GM21825 (cell line): Measurements from ENCODE around the gene RUSF1.
A peak's percentile ranks its signal among the peaks of the same experiment; 100 is the strongest.
"Not testable (repeated sequence)": the region's sequence is repeated elsewhere in the genome, so short reads cannot be mapped to it uniquely, and the experiment has no call there.

Experiments
- ATAC-seq: cut with Tn5 transposase; IDR thresholded peaks from one replicate; pipeline ENCODE4 v1.9.1; 2021; ENCODE audit warnings: mild to moderate bottlenecking, moderate library complexity; ENCODE audit not compliant: unreplicated experiment

The RUSF1 gene

DNA sequence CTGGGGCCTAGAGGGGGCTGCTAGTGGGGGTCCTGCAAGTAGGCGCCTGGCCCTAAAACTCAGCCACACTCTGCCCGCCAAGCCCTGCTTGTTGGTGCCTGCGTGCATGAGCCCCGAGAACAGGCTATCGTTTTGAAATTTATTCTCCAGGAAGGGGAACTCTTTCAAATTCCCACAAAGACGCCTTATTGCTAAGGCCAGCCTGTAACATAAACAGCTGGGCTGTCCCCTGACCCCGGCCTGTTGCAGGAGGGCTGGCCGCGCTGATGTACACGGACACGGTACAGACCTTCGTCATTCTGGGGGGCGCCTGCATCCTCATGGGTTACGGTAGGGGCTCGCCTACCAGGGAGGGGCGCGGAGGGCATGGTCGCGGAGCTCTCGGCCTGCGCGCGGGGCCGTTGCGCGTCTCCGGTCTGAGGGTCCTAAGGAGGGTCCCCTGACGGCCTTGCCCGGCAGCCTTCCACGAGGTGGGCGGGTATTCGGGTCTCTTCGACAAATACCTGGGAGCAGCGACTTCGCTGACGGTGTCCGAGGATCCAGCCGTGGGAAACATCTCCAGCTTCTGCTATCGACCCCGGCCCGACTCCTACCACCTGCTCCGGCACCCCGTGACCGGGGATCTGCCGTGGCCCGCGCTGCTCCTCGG is 21.0 kb downstream of the RUSF1 start:
- ATAC-seq, result no peak

DNA sequence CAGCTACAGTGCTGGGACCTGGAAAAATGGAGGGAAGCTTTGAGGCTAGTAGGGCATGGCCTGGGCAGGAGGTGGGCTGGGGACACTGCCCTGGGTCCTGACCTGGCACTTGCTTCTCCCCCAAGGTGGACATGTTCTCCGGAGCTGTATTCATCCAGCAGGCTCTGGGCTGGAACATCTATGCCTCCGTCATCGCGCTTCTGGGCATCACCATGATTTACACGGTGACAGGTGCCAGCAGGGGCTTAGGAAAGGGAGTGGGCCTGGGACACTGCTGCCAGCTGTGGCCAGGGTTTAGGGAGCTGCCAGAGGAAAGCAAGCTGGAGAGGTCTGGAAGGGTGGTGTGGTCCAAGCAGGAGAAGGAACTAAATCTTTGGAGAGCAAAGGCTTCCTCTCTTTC is 22.1 kb downstream of the RUSF1 start:
- no peak for ATAC-seq

DNA sequence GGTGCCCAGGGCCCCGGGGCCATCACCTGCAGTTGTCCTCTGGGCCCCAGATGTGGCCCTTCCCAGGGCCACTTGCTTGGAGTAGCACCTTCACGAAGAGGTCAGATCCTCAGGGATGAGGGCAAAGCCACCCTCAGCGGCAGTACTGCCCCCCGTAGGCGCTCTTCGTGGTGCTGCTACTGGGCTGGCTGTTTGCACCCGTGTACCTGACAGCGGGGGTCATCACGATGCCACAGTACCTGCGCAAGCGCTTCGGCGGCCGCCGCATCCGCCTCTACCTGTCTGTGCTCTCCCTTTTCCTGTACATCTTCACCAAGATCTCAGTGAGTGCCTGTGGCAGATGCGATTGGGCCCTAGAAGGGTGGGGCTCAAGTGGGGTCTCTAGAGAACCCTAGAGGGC is 22.6 kb downstream of the RUSF1 start:
- ATAC-seq, result no peak

DNA sequence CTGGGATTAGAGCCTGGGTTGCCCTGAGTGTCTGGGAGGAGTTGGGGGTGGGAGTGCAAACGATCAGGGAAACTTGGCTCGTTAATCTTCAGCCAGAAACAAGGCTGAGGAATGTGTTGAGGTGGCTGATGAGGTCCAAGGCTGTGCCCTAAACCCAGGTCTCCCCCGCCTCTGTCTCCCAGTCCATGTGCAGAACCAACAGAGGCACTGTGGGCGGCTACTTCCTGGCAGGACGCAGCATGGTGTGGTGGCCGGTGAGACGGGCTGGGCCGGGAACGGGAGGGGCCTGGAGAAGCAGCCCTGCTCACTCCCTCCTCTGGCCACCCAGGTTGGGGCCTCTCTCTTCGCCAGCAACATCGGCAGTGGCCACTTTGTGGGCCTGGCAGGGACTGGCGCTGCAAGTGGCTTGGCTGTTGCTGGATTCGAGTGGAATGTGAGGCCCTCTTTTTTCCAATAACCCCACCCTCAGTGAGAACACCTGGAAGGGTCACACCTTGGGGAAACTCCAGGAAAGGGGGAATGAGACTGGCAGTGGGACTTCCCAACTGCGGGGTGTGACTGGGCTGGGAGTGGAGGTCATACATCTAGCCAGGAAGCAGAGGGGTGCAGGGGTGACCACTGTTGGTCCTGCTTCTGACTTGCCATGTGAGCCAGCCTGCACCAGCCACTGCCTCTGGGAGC is 23.6 kb downstream of the RUSF1 start:
- ATAC-seq, result no peak

DNA sequence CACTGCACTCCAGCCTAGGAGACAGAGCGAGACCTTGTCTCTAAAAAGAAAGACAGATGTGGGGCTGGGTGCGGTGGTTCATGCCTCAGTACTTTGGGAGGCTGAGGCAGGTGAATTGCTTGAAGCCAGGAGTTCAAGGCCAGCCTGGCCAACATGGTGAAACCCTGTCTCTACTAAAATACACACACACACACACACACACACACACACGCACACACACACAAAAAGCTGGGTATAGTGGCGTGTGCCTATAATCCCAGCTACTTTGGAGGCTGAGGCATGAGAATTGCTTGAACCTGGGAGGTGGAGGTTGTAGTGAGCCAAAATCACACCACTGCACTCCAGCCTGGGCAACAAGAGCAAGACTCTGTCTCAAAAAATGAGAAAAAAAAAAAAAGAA is 24.1 kb downstream of the RUSF1 start:
- not testable (repeated sequence) for ATAC-seq

DNA sequence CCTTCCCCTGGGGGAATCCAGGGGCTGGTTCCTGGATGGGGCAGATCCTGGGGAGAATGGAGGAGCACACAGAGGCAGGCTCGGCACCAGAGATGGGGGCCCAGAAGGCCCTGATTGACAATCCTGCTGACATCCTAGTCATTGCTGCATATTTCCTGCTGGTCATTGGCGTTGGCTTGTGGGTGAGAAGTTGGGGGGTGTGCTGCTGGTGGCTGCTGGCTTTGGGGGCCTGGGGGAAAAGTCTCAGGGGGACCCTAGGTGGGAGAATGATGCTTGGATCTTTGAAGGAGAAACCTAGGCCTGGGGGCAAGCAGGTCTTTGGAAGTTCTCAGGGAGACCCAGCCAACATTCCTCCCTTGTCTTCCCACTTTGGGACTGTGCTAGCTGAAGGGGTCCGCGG is 25.1 kb downstream of the RUSF1 start, which contains the start of gene SLC5A2:
Gene SLC5A2, plus strand, starts transcription at position 43 of the 400 bp plus-strand sequence. Its CDS starts 14 bp downstream, at position 57.
- ATAC-seq, result no peak

DNA sequence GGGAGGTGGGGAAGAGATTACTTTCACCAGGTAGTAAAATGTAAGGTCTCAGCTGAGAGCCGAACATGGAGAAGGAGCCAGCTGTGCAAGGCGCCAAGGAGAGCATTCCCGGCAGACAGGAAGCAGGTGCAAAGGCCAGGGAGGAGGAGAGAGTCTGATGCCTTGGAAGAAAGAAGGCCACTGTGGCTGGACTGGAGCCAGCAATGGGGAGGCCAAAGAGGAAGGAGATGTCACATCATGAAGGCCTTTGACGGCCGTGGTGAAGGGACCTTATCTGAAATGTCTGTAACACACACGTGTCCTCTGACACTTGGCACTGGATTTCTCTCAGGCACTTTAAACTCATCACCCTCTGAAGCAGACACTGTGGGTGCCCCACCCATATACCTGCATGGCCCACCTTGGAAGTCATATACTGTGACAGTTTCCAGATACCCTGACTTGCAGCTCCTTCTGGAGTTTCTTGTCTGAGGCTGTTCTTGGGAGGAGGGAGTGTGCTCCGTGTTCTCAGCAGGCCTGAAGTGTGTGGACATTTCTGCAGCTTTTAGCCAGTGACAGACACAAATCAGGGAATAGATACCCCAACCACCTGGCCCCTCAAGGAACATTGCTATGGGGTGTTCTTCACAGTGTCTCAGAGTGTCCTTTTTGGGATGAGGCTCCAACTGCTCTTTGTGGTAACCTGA is 27.2 kb downstream of the RUSF1 start:
- ATAC-seq, result no peak

DNA sequence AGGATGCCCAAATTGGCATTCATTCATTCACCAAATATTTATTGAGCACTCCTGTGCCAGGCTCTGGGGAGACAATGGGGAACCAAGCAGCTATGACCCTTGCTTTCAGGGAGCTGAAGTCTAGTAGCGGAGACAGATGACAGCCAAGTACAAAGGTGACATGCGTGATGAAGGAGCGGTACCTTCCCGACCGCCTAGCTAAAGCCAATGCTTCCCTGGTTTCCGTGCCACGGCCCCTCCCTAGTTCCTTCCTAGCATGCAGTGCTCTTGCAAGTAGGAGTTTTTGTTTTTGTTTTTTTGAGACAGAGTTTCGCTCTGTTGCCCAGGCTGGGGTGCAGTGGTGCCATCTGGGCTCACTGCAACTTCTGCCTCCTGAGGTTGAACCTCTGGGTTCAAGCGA is 28.4 kb downstream of the RUSF1 start:
- no peak for ATAC-seq

DNA sequence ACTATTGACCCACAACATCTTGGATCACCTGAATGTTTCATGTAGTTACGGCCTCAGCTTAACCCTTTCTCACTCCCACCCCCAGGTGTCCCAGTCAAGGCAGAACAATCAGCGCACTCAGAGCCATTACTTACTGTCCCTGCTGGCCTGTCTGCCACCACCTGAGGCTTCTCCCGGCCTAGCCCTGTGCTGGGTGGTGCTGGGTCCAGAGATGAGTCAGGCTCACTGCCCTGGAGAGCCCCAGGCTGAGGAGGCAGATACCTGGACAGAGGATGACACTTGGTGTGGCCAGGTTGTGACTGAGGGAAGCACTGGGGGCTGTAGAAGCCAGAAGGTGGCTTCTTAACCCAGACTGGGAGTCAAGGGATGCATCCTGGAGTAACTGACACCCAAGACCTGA is 29.2 kb downstream of the RUSF1 start:
- ATAC-seq, result no peak

DNA sequence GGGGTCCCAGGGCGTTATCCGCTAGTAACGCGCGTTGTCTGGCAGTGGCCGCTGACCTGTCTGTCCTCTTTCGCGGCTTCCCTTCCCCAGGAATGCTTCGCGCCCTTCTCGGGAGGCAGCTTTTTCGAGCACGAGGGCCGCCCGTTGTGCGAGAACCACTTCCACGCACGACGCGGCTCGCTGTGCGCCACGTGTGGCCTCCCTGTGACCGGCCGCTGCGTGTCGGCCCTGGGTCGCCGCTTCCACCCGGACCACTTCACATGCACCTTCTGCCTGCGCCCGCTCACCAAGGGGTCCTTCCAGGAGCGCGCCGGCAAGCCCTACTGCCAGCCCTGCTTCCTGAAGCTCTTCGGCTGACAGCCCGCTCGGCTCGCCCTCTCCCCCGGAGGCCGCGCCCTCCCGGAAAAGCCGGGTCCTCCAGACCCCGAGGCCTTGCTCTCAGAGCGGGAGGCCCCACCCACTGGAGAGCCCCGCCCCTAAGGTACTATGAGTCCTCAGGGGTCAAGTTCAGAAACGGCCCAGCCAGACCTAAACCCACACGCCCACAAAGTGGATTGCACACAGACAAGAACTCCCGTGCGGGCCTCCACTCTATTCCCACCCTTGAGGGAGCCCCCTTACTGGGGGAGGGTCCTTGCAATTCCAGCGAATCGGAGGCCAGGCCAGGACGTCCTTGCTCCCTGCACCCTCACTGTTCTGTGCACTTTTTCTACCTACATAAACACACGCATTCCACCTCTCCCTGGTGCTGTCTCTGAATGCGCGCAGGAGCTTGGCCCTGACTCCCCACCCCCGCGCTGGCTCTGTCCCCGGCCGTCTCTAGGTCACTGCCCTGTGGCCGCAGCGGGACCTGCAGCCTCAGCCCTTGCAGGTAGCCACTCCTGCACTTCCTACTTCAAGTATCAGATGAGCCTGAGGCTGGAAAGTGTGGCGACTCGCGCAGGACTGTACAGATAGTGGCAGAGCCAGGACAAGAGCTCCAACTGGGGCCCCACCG is 30.7 kb downstream of the RUSF1 start:
- ATAC-seq, result no peak

DNA sequence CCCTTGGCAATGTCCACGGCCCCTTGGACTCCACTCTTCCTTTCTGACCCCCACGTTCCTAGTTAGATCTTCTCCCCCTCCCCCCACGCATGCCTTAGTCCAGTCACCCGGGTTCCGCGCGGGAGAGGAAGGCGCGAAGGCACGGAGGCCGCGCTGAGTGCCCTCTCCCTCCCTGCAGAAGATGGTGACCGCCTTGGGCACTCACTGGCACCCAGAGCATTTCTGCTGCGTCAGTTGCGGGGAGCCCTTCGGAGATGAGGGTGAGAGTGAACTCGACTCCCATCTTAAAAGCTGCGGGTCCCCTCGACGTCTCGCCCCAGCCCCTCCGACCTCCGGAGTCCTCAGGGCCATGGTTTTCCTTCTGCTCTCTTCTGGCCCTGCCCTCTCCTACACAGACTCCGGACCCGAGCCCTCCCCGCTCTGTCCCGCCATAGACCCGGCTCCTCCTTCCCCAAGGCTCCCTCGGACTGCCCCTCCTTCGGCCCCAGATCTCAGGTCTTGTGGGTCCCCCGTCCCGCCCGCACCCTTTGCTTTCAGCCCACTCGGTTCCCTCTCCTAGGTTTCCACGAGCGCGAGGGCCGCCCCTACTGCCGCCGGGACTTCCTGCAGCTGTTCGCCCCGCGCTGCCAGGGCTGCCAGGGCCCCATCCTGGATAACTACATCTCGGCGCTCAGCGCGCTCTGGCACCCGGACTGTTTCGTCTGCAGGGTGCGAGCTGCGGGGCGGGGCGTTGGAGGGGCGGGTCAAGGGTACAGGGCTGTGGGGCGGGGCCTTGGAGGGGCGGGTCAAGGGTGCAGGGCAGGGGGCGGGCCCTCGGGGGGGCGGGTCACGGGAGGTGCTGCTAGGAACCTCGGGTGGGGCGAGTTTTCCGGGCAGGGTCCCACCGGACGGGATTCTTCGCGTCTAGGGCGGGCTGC is 31.6 kb downstream of the RUSF1 start:
- peak; percentile 77 for ATAC-seq

DNA sequence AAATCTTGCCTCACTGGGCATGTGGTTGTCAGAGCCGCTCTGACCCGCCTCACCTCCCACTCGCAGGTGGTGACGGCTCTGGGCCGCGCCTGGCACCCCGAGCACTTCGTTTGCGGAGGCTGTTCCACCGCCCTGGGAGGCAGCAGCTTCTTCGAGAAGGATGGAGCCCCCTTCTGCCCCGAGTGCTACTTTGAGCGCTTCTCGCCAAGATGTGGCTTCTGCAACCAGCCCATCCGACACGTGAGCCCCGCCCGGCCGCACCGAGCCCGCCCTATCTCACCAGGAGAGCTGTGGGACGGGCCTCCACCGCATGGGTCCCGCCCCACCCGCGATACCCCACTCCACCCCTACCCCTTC is 32.3 kb downstream of the RUSF1 start:
- ATAC-seq, result no peak

DNA sequence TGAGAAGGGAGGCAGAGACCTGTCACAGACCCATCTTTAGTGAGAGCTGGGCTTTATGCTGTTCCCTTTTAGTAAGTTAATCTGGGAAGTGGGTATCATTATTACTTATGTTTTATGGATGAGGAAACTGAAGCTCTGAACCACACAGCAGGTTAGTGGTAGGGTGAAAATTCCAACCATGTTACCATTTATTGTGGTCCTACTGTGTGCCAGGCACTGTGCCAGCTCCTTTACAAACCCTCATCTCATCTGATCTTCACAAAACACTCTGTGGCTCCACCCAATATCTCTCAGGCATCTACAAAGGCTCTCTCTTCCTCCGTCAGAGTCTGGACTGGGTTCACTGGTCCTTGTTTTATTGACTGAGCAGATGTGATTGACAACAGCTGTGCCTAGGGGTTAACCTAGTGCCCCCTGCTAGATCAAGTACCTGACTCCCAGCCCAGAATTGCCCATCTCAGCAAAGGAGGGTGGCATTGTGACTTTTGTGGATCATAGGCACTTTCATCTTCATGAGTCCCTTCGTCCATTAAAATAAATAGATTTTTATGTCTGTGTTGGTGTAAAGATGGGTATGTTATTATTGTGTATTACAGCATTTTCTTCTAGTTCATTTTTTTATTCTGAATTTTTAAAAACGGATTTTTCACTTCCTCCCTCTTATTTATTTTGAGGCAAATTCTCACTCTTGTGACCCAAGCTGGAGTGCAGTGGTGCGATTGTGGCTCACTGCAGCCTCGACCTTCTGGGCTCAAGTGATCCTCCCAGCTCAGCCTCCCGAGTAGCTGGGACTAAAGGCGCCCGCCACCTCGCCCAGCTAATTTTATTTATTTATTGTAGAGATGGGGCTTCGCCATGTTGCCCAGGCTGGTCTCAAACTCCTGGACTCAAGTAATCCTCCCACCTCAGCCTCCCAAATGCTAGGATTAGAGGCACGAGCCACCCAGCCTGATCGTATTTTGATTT is 33.1 kb downstream of the RUSF1 start:
- ATAC-seq, result no peak

DNA sequence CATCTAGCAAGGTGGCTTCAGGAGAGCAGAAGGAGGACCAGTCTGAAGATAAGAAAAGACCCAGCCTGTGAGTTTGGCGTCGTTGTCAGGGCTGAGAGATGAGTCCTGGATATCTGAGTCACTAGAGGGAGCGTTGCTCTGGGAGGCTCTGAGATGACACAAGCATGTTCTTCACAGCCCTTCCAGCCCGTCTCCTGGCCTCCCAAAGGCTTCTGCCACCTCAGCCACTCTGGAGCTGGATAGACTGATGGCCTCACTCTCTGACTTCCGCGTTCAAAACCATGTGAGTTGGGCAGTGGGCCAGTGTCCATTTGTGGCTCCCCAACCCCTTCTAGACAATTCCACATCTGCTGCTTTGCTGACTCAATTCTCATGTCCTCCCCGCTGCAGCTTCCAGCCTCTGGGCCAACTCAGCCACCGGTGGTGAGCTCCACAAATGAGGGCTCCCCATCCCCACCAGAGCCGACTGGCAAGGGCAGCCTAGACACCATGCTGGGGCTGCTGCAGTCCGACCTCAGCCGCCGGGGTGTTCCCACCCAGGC is 33.9 kb downstream of the RUSF1 start:
- ATAC-seq, result no peak

DNA sequence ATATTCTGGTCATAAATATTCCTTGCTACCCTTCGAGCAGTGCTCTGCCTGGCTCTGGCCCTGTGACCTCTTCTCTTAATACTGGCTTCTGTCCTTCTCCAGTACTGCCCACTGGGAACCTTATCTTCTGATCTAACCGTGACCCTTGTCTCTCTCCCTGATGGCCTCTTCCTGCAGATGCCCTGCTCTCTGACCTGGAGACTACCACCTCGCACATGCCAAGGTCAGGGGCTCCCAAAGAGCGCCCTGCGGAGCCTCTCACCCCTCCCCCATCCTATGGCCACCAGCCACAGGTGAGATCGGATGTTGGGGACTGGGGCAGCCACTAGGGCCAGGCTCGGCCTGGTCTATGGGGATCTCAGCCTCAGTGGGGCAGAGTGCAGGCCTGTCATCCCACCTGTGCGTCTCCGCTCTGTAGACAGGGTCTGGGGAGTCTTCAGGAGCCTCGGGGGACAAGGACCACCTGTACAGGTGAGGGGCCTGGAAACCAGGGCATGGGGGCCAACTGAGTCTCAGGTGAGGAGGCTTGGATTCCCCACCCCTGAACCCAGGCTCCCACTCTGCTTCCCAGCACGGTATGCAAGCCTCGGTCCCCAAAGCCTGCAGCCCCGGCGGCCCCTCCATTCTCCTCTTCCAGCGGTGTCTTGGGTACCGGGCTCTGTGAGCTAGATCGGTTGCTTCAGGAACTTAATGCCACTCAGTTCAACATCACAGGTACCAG is 34.8 kb downstream of the RUSF1 start:
- no peak for ATAC-seq

DNA sequence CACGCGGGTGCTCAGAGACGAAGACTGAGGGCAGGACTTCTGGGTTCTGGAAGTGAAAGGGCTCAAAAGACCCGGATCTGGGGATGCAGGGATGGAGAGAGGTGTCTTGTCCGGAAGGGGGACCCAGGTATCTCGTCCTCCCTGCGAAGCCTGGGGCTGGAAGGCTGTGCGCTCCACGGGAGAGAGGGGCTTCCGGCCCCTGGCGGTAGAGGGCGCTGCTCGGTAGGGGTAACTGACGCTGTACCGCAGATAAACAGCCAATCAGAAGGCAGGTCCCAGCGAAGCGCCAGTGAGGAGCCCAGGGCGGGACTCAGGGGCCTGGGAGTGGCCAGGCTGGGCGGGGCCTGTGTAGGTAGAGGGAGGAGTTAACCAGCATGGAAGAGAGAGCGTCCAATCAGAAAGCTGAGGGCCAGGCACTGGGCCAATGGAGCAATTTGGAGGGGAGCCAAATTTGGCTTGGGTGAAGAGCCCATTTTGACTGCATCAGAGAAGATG is 35.4 kb downstream of the RUSF1 start:
- ATAC-seq, result no peak

DNA sequence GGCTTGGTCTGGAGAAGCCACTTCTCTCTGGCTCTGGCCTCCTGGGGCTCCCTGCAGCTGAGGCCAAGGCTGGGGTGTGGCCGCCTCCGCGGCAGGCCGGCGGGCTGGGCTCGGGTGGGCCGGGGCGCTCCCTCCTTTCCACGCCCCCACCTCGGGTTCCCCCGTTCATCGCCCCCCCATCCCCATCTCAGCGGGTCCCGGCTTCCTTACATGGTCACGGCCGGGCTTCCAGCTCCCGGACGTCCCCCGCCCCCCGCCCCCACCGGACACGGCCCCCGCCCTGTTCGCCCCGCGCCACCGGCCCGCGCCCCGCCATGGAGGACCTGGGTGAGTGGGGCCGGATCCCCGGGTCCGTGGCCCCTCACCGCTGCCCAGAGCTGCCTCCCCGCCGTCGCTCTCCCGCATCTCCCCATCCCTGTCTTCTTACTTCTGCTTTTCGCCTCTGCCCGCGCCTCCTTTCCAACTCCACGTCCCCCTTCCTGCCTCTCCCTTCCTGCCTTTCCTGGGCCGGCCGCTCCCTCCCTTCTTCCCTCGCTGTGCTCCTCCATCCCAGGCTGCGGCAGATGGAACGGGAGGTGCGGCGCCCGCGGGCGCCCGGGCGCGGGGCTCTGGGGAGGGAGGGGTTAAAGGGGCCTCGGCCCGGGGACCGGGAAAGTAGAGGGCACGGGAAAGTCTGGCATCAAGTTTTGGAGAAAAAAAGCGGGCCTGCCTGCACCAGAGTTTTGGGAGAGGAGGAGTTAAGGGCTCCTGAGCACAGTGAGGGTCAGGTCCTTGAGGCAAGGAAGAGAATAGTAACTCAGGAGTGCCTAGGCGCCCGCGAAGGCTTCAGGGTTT is 36.1 kb downstream of the RUSF1 start, which contains the start of gene TGFB1I1:
Gene TGFB1I1, plus strand, starts transcription at position 278 of the 834 bp plus-strand sequence. Its CDS starts 37 bp downstream, at position 315.
- ATAC-seq, result no peak
